ENCODE results near the gene WNT7A.

DNA sequence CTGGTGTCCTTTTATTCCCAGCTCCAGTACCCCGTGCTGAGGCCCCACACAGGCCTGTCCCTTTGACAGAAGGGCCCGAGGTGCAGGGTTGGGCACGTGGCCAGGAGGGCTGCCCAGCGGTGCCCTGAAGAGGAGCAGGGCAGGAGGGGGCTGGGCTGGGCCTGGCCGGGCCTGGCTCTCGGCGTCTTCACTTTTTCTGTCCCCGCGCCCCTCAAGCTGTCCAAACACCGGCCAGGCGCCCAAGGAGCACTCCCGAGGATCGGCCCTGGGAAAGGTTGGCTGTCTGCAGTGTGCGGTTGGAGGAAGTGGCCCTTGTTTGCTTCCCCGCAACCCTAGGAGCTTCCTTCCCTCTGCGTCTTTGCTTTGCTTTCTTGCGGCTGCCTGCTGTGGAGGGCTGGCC lies 84.1 kb downstream of the WNT7A start:
- TF ChIP-seq POLR2AphosphoS5 (IDR thresholded peaks at IDR 0.05; ENCODE audit: low read depth, low read length) (no peak), TAF1 (IDR thresholded peaks at IDR 0.05; ENCODE audit: borderline replicate concordance, low read depth, low read length) (no peak)

All from GM12892 (cell line).